Calu3 (cell line): Measurements from ENCODE around the gene TNRC6C. TPM values are rescaled to one million over a fixed set of nuclear protein-coding genes. Genes with fewer than 3 reads are reported as not detected.

Experiments
- BruUV-seq: library from RNA; stranded (reverse); fragments of 400-500 nt; replicated peaks from 2 replicates; lab custom pipeline; 2021; lab: Mats Ljungman, UMichigan
- CTCF ChIA-PET: fragments of 300-600 bp; sonication (Branson Sonifier 250); formaldehyde crosslinking; loops from one replicate; lab custom pipeline; 2022; ENCODE audit warnings: antibody characterized with exemption; lab: Charles Lee
- DNase-seq: peaks from one replicate; pipeline ENCODE4 v3.0.0; 2022
- H3K27ac Mint-ChIP-seq: one replicate; pipeline ENCODE4 v1.8.0; 2022; ENCODE audit warnings: mixed read lengths; ENCODE audit not compliant: unreplicated experiment
- H3K27me3 Mint-ChIP-seq: one replicate; pipeline ENCODE4 v1.8.0; 2022; ENCODE audit warnings: mixed read lengths; ENCODE audit not compliant: unreplicated experiment
- H3K36me3 Mint-ChIP-seq: one replicate; pipeline ENCODE4 v1.8.0; 2022; ENCODE audit warnings: mild to moderate bottlenecking, moderate library complexity, mixed read lengths; ENCODE audit not compliant: insufficient read depth, unreplicated experiment
- H3K4me1 Mint-ChIP-seq: one replicate; pipeline ENCODE4 v1.8.0; 2022; ENCODE audit warnings: mild to moderate bottlenecking, low read depth, mixed read lengths; ENCODE audit not compliant: unreplicated experiment
- H3K4me3 Mint-ChIP-seq: one replicate; pipeline ENCODE4 v1.8.0; 2022; ENCODE audit warnings: mild to moderate bottlenecking, low read depth, moderate library complexity, mixed read lengths; ENCODE audit not compliant: unreplicated experiment
- H3K9me3 Mint-ChIP-seq: one replicate; pipeline ENCODE4 v1.8.0; 2022; ENCODE audit warnings: low read depth, mixed read lengths; ENCODE audit not compliant: unreplicated experiment
- CTCF ChIP-seq: fragments of 200-600 bp; IDR thresholded peaks from one replicate; pipeline ENCODE4 v1.8.0; 2022; ENCODE audit warnings: antibody characterized with exemption; ENCODE audit not compliant: unreplicated experiment
- intact Hi-C: fragments of 100-400 bp; cut with micrococcal nuclease; formaldehyde crosslinking; loops from one replicate; pipeline ENCODE4 v1.10.0; 2022; ENCODE audit not compliant: unreplicated experiment
- total RNA-seq: library from RNA; stranded (reverse); gene quantifications from 2 replicates; pipeline ENCODE4 v1.2.3, GENCODE V29; 2022

The TNRC6C gene
- total RNA-seq, 1 experiment from 2014 or later, result 18.2 TPM

- DNase-seq, result no peak
- intact Hi-C loops, result no loop called here
- Mint-ChIP-seq H3K36me3 (no peaks in the 10 kb centered on the region), H3K4me3 (no peak overlapping the region), H3K9me3 (no peaks in the 10 kb centered on the region), H3K4me1 (no peaks in the 10 kb centered on the region), H3K27me3 (peaks cover 92% of the 10 kb centered on the region), H3K27ac (no peak overlapping the region)
- CTCF ChIA-PET, result no interaction called here
- no peak for TF ChIP-seq CTCF
- no TSS peak for BruUV-seq
Observed at GRCh38 chr17:77914385-77915254, 43.9 kb upstream of the TNRC6C start.

- no peak for TF ChIP-seq CTCF
- H3K36me3 Mint-ChIP-seq, result no peaks in the 10 kb centered on the region
- no peak overlapping the region for H3K4me3 Mint-ChIP-seq
- no peaks in the 10 kb centered on the region for H3K9me3 Mint-ChIP-seq
- H3K27me3 Mint-ChIP-seq, result peaks cover 87% of the 10 kb centered on the region
- BruUV-seq, result no TSS peak
- intact Hi-C loops, result no loop called here
- no peaks in the 10 kb centered on the region for H3K4me1 Mint-ChIP-seq
- H3K27ac Mint-ChIP-seq, result no peak overlapping the region
- CTCF ChIA-PET, result no interaction called here
- DNase-seq, result no peak
Observed at GRCh38 chr17:77915594-77916021, 42.9 kb upstream of the TNRC6C start.

- BruUV-seq, result no TSS peak
- peaks cover 85% of the 10 kb centered on the region for H3K27me3 Mint-ChIP-seq
- no peaks in the 10 kb centered on the region for H3K9me3 Mint-ChIP-seq
- H3K36me3 Mint-ChIP-seq, result no peaks in the 10 kb centered on the region
- no peak overlapping the region for H3K27ac Mint-ChIP-seq
- H3K4me3 Mint-ChIP-seq, result no peak overlapping the region
- no peaks in the 10 kb centered on the region for H3K4me1 Mint-ChIP-seq
- intact Hi-C loops, result no loop called here
- CTCF ChIA-PET, result no interaction called here
- TF ChIP-seq CTCF, result no peak
- no peak for DNase-seq
Observed at GRCh38 chr17:77916264-77916663, 42.2 kb upstream of the TNRC6C start.

- H3K4me3 Mint-ChIP-seq, result no peak overlapping the region
- no TSS peak for BruUV-seq
- no peak overlapping the region for H3K27ac Mint-ChIP-seq
- no peak for DNase-seq
- H3K9me3 Mint-ChIP-seq, result no peaks in the 10 kb centered on the region
- H3K4me1 Mint-ChIP-seq, result no peaks in the 10 kb centered on the region
- intact Hi-C loops, result no loop called here
- H3K36me3 Mint-ChIP-seq, result no peaks in the 10 kb centered on the region
- peaks cover 85% of the 10 kb centered on the region for H3K27me3 Mint-ChIP-seq
- CTCF ChIA-PET, result interaction anchor here (0.6 kb wide), 2 partner anchors 143 to 629 kb away, joined by 3 to 7 read pairs; no protein-coding TSS in a partner anchor
- TF ChIP-seq CTCF, result no peak
Observed at GRCh38 chr17:77916703-77917481, 41.6 kb upstream of the TNRC6C start.
